Adrenal gland (tissue), 5 donors: Measurements from ENCODE around the gene CEP135.

Experiments used
- CTCF ChIP-seq, 6 experiments: fragments of 450-650 bp in 4 of 6; fragments of 200-600 bp in 2 of 6; sonication (generic) in 1 of 6; IDR thresholded peaks; 1 replicate in 5 of 6; 2 replicates in 1 of 6; pipeline versions ENCODE4 v1.5.1 to v1.8.0; 2016 to 2021; ENCODE audit warnings: antibody characterized with exemption in 6 of 6, mild to moderate bottlenecking in 2 of 6, moderate library complexity in 1 of 6
- POLR2A ChIP-seq, 2 donors: fragments of 450-650 bp; IDR thresholded peaks; one replicate each; pipeline ENCODE4 v1.6.1; 2017; ENCODE audit warnings: antibody characterized with exemption in 2 of 2, mild to moderate bottlenecking in 2 of 2, moderate library complexity in 1 of 2
- donor health status: DM: no; HTN: no; CAD: no.

DNA sequence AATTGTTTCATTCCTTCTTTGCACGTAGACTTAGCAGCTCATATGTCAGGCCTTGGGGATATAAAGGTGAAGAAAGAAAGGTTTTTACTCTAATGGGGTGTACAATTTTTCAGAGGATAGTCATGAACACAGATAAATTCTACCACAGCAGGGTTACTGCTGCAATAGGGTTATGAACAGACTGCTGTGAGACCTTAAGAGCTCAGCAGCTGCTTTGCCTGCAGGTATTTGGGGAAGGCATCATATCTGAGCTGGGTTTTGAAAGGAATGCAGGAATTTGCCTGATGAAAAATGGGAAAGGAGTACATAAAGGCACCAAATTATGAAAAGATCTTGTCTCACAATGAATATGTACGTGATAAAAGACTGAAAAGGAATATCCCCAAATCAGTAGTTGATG, 128.9 kb downstream of the CEP135 start:
- no peak for TF ChIP-seq CTCF (IDR thresholded peaks at IDR 0.05)
- TF ChIP-seq POLR2A (IDR thresholded peaks at IDR 0.05): no peak
